K562 (cell line): ENCODE measurements around the gene KCNAB1. TPM values are rescaled to one million over a fixed set of nuclear protein-coding genes. Genes with fewer than 3 reads are reported as not detected.

Source experiments
- ATAC-seq: fragments of 200-7000 bp; cut with Tn5 transposase; 3 replicates; pipeline ENCODE4 v1.9.1; 2020; ENCODE audit warnings: moderate library complexity
- BruUV-seq: library from RNA; stranded (reverse); fragments of 400-500 nt; replicated peaks from 2 replicates; lab custom pipeline; 2021; lab: Mats Ljungman, UMichigan
- CTCF ChIA-PET: fragments of 300-600 bp; formaldehyde crosslinking; extraction: SDS; loops from one replicate; lab custom pipeline; 2021; ENCODE audit warnings: low intra/inter-chr PET ratio; lab: Yijun Ruan, JAX
- POLR2A ChIA-PET: fragments of 300-600, 350-650 bp; sonication (Branson Sonifier 250); formaldehyde crosslinking; extraction: SDS; loops from one replicate; lab custom pipeline; 2021; ENCODE audit warnings: antibody characterized with exemption, inconsistent platforms; lab: Yijun Ruan, JAX
- DNase-seq, 4 experiments: peaks; one replicate each; pipeline versions ENCODE4 v3.0.0 to v3.0.0-alpha.2; 2011 to 2018; ENCODE audit warnings: low spot score in 3 of 4, mixed read lengths in 3 of 4; ENCODE audit errors: extremely low read depth in 1 of 4
- FAIRE-seq: peaks from 2 replicates; lab custom pipeline; 2011; peaks lifted over from hg19 to GRCh38; lab: Jason Lieb, UNC
- H2AFZ ChIP-seq: 2 replicates; pipeline ENCODE4 v1.6.0; 2011; ENCODE audit warnings: low read depth, low read length, control low read depth, inconsistent platforms
- H3K27ac ChIP-seq: fragments of 200-600 bp; 3 replicates; pipeline ENCODE4 v1.8.0; 2011; ENCODE audit warnings: low read depth, mild to moderate bottlenecking, control low read depth, inconsistent platforms, low read length, moderate library complexity, mixed read lengths; ENCODE audit errors: extremely low read depth
- H3K27me3 ChIP-seq, 2 experiments: fragments of 300-600 bp in 1 of 2; 2 replicates in 1 of 2; 3 replicates in 1 of 2; pipeline versions ENCODE4 v1.6.0 to v1.8.0; 2011; ENCODE audit warnings: inconsistent platforms in 2 of 2, low read length in 2 of 2, mild to moderate bottlenecking in 1 of 2, mixed read lengths in 1 of 2, moderate library complexity in 1 of 2; ENCODE audit not compliant: control insufficient read depth in 2 of 2, insufficient read depth in 2 of 2
- H3K36me3 ChIP-seq: fragments of 300-600 bp; 3 replicates; pipeline ENCODE4 v1.8.0; 2011; ENCODE audit warnings: mild to moderate bottlenecking, low read length, inconsistent platforms; ENCODE audit not compliant: control insufficient read depth, insufficient read depth
- H3K4me1 ChIP-seq, 2 experiments: fragments of 200-600 bp in 1 of 2; replicated peaks in 1 of 2; 2 replicates in 1 of 2; 3 replicates in 1 of 2; pipeline versions ENCODE4 v1.5.1 to v1.8.0; 2011; ENCODE audit warnings: inconsistent platforms in 2 of 2, low read length in 2 of 2, mild to moderate bottlenecking in 1 of 2, mixed read lengths in 1 of 2, moderate library complexity in 1 of 2; ENCODE audit not compliant: control insufficient read depth in 2 of 2, insufficient read depth in 2 of 2
- H3K4me2 ChIP-seq: 2 replicates; pipeline ENCODE4 v1.6.1; 2011; ENCODE audit warnings: low read length, control low read depth, inconsistent platforms, mixed read lengths; ENCODE audit not compliant: insufficient read depth
- H3K4me3 ChIP-seq: fragments of 200-600 bp; sonication (generic), shearing (Covaris generic); 2 replicates; pipeline ENCODE4 v1.5.1; 2016; ENCODE audit warnings: control low read depth, inconsistent platforms
- H3K79me2 ChIP-seq: fragments of 200-600 bp; 3 replicates; pipeline ENCODE4 v1.8.0; 2011; ENCODE audit warnings: low read length, inconsistent platforms; ENCODE audit not compliant: control insufficient read depth, insufficient read depth
- H3K9ac ChIP-seq, 2 experiments: 2 replicates each; pipeline versions ENCODE4 v1.6.0 to v1.6.1; 2011; ENCODE audit warnings: low read depth in 2 of 2, low read length in 2 of 2, control low read depth in 1 of 2, inconsistent platforms in 1 of 2, mild to moderate bottlenecking in 1 of 2, mixed read lengths in 1 of 2; ENCODE audit not compliant: insufficient read depth in 1 of 2
- H3K9me1 ChIP-seq: one replicate; pipeline ENCODE4 v1.6.0; 2011; ENCODE audit warnings: inconsistent platforms, mild to moderate bottlenecking, low read length, moderate library complexity; ENCODE audit not compliant: control insufficient read depth, insufficient read depth
- H3K9me3 ChIP-seq: replicated peaks from 2 replicates; pipeline ENCODE4 v1.5.1; 2011; ENCODE audit warnings: low read depth, low read length, inconsistent platforms; ENCODE audit not compliant: control insufficient read depth, insufficient read depth
- H4K20me1 ChIP-seq: replicated peaks from 2 replicates; pipeline ENCODE4 v1.6.1; 2011; ENCODE audit warnings: low read length, inconsistent platforms, mixed read lengths; ENCODE audit not compliant: control insufficient read depth, insufficient read depth
- ESRRB ChIP-seq: fragments of 250-450 bp; sonication (Bioruptor Pico); IDR thresholded peaks from 2 replicates; pipeline ENCODE4 v1.5.0; 2020; ENCODE audit warnings: mild to moderate bottlenecking, moderate library complexity, borderline replicate concordance
- GATA2 ChIP-seq: sonication (generic); formaldehyde crosslinking; IDR thresholded peaks from 2 replicates; pipeline ENCODE4 v1.4.0; 2020; ENCODE audit warnings: mild to moderate bottlenecking, missing genetic modification reagents
- HNRNPLL ChIP-seq: fragments of 200-400 bp; formaldehyde crosslinking; IDR thresholded peaks from 2 replicates; pipeline ENCODE4 v1.6.1; 2017; ENCODE audit warnings: low read length, low read depth, mild to moderate bottlenecking; ENCODE audit not compliant: poor library complexity, severe bottlenecking
- KAT2B ChIP-seq: IDR thresholded peaks from one replicate; pipeline ENCODE4 v1.6.1; 2012; ENCODE audit warnings: low read depth, mild to moderate bottlenecking, control low read depth, inconsistent platforms, low read length, moderate library complexity
- POLR2H ChIP-seq: IDR thresholded peaks from 2 replicates; pipeline ENCODE4 v1.6.1; 2016; ENCODE audit warnings: missing genetic modification characterization, low read depth, mild to moderate bottlenecking, control low read depth, missing compliant biosample characterization, moderate library complexity
- PPARD ChIP-seq: fragments of 250-450 bp; sonication (Bioruptor Pico); IDR thresholded peaks from 2 replicates; pipeline ENCODE4 v1.8.0; 2022; ENCODE audit warnings: inconsistent platforms, mild to moderate bottlenecking, moderate library complexity
- TCFL5 ChIP-seq: fragments of 250-450 bp; sonication (Bioruptor Pico); conservative IDR thresholded peaks from 2 replicates; pipeline ENCODE4 v1.6.1; 2021; ENCODE audit warnings: mild to moderate bottlenecking, moderate library complexity, matching md5 sums
- ZNF280A ChIP-seq: fragments of 450-650 bp; IDR thresholded peaks from 2 replicates; pipeline ENCODE4 v1.6.1; 2018; ENCODE audit warnings: mild to moderate bottlenecking, low read depth; ENCODE audit not compliant: partially characterized antibody
- ZNF512 ChIP-seq: IDR thresholded peaks from 2 replicates; pipeline ENCODE4 v1.6.1; 2016; ENCODE audit warnings: missing genetic modification characterization, missing compliant biosample characterization
- ZNF589 ChIP-seq: fragments of 200-800 bp; sonication (Bioruptor generic); IDR thresholded peaks from 2 replicates; pipeline ENCODE4 v1.6.1; 2016; ENCODE audit warnings: low read depth, missing genetic modification characterization, missing compliant biosample characterization
- WGBS: fragments of 100-300 bp; shearing (Covaris generic); methylation state at CpG from one replicate; pipeline ENCODE4 v1.1.6; 2016; ENCODE audit warnings: low coverage, mixed read lengths; ENCODE audit not compliant: insufficient coverage; ENCODE audit errors: missing lambda C conversion rate; 5-methylcytosine and 5-hydroxymethylcytosine counted together
- in situ Hi-C: fragments of 300-500 bp; cut with MboI; formaldehyde crosslinking; loops from 4 replicates; pipeline ENCODE4 v1.15.0; 2018; ENCODE audit warnings: inconsistent platforms, mixed read lengths
- intact Hi-C: fragments of 100-400 bp; cut with micrococcal nuclease; formaldehyde crosslinking; loops from 2 replicates; pipeline ENCODE4 v1.14.2; 2022
- polyA plus RNA-seq, 8 experiments: library from polyadenylated mRNA; depleted of rRNA in 4 of 8; stranded (reverse) in 5 of 8; unstranded in 3 of 8; fragments of >200 nt; fragmentation: Nextera tagmentation in 2 of 8; fragmentation: Illumina TruSeq in 1 of 8; extraction: Ambion mirVana in 2 of 8; extraction: Trizol in 1 of 8; gene quantifications; 2 replicates each; pipeline versions ENCODE4 v1.2.1 to v1.2.3, GENCODE V29; 2011 to 2014; ENCODE audit warnings: inconsistent platforms in 1 of 8, missing spikeins in 1 of 8
- total RNA-seq, 7 experiments: library from RNA; depleted of rRNA in 6 of 7; stranded (reverse); fragments of >200 nt in 6 of 7; fragmentation: Illumina TruSeq in 2 of 7; extraction: Trizol in 2 of 7; gene quantifications; 2 replicates each; pipeline versions ENCODE4 v1.2.1 to v1.2.3, GENCODE V29; 2011 to 2021; ENCODE audit warnings: low replicate concordance in 1 of 7

KCNAB1 gene
- total and polyA plus RNA-seq, 9 of the 15 experiments (the other 6 are each of a cell fraction or from before 2014, with no cell fraction given): 0.14 to 1.2 (median 0.51) TPM

- Histone ChIP-seq H2AFZ (no peak overlapping the region), H3K79me2 (no peaks in the 10 kb centered on the region), H3K4me3 (no peak overlapping the region), H3K4me1 (no peaks in the 10 kb centered on the region), H3K36me3 (no peaks in the 10 kb centered on the region), H3K27ac (no peak overlapping the region), H3K27me3 (peaks cover 13 to 14% of the 10 kb centered on the region in 2 experiments; a peak in 4 of 5 replicates), H3K9me3 (no peaks in the 10 kb centered on the region), H3K9ac (no peak overlapping the region)
- in situ Hi-C loops: no loop called here
- intact Hi-C loops: no loop called here
- BruUV-seq: no TSS peak
- no peak for TF ChIP-seq ZNF589 (CRISPR knock-in tag)
- no peak for TF ChIP-seq ZNF512 (tag)
- TF ChIP-seq HNRNPLL: no peak
- no peak for TF ChIP-seq GATA2 (CRISPR knock-in tag)
- no peak for TF ChIP-seq KAT2B
- TF ChIP-seq ESRRB (CRISPR knock-in tag): no peak
- TF ChIP-seq ZNF280A: no peak
- TF ChIP-seq PPARD (CRISPR knock-in tag): no peak
- no peak for TF ChIP-seq TCFL5 (CRISPR knock-in tag)
- TF ChIP-seq POLR2H: no peak
- TF ChIP-seq, all 486 proteins: peak for 0
- ATAC-seq (no peak), DNase-seq (no peak), FAIRE-seq (no peak)
- no peak overlapping the region for H3K4me2 ChIP-seq
- no peaks in the 10 kb centered on the region for H3K9me1 ChIP-seq
- 0% methylated on average over 2 of the region's 2 CpGs for WGBS
- no peaks in the 10 kb centered on the region for H4K20me1 ChIP-seq
- CTCF ChIA-PET: no interaction called here
- POLR2A ChIA-PET: no interaction called here
Observed at GRCh38 chr3:156418428-156418827, 298.1 kb downstream of the KCNAB1 start.
